Measurements from ENCODE around the gene HOXD11.

GRCh38 chr2:176130147-176130956, 23.3 kb downstream of the HOXD11 start:
- TF ChIP-seq MAZ (IDR thresholded peaks at IDR 0.05; ENCODE audit: borderline replicate concordance, low read depth, low read length), result no peak
- no peak for TF ChIP-seq CEBPB (IDR thresholded peaks at IDR 0.05; ENCODE audit: low read depth, low read length)
- TF ChIP-seq CTCF (conservative IDR thresholded peaks at IDR 0.05; ENCODE audit: low read depth, low read length), result no peak
- no peak for TF ChIP-seq FOS (IDR thresholded peaks at IDR 0.05; ENCODE audit: low read depth, low read length)
- TF ChIP-seq POLR2A (IDR thresholded peaks at IDR 0.05; ENCODE audit: low read depth, low read length), result no peak
- no peak for TF ChIP-seq ELK1 (IDR thresholded peaks at IDR 0.05; ENCODE audit: borderline replicate concordance, low read depth, low read length)
- TF ChIP-seq RCOR1 (IDR thresholded peaks at IDR 0.05; ENCODE audit: insufficient replicate concordance, low read length), result no peak
